ENCODE data around the gene DOK6. TPM values are rescaled to one million over a fixed set of nuclear protein-coding genes. Genes with fewer than 3 reads are reported as not detected.
A peak's percentile ranks its signal among the peaks of the same experiment; 100 is the strongest.

DOK6 gene
- total RNA-seq, 1 donor = 2.1 TPM

GRCh38 chr18:69596345-69596744, 195.7 kb downstream of the DOK6 start:
- TF ChIP-seq, protein P1, sequence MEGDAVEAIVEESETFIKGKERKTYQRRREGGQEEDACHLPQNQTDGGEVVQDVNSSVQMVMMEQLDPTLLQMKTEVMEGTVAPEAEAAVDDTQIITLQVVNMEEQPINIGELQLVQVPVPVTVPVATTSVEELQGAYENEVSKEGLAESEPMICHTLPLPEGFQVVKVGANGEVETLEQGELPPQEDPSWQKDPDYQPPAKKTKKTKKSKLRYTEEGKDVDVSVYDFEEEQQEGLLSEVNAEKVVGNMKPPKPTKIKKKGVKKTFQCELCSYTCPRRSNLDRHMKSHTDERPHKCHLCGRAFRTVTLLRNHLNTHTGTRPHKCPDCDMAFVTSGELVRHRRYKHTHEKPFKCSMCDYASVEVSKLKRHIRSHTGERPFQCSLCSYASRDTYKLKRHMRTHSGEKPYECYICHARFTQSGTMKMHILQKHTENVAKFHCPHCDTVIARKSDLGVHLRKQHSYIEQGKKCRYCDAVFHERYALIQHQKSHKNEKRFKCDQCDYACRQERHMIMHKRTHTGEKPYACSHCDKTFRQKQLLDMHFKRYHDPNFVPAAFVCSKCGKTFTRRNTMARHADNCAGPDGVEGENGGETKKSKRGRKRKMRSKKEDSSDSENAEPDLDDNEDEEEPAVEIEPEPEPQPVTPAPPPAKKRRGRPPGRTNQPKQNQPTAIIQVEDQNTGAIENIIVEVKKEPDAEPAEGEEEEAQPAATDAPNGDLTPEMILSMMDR (IDR thresholded peaks at IDR 0.05; ENCODE audit: insufficient read depth, low read length) = no peak
- DNase-seq (ENCODE audit: low read depth) = no peak

GRCh38 chr18:69597561-69597960, 196.9 kb downstream of the DOK6 start:
- DNase-seq (ENCODE audit: low read depth) = no peak
- TF ChIP-seq, protein P1 (IDR thresholded peaks at IDR 0.05; ENCODE audit: insufficient read depth, low read length) = no peak
- no peak overlapping the region for H3K4me3 ChIP-seq (ENCODE audit: low read depth, low read length)

More at GRCh38 chr18:69596345-69596744, 195.7 kb downstream of the DOK6 start:
- no peak overlapping the region for H3K4me3 ChIP-seq (ENCODE audit: low read depth, low read length)

- DNase-seq (ENCODE audit: low read depth) = no peak
- TF ChIP-seq, protein P1 (IDR thresholded peaks at IDR 0.05; ENCODE audit: insufficient read depth, low read length) = no peak
- H3K4me3 ChIP-seq (ENCODE audit: low read depth, low read length) = no peak overlapping the region
These were observed 198.7 kb downstream of the DOK6 start for GRCh38 chr18:69599377-69599776.

GRCh38 chr18:69612242-69612641, 211.6 kb downstream of the DOK6 start:
- DNase-seq (ENCODE audit: low read depth) = no peak
- TF ChIP-seq, protein P1 (IDR thresholded peaks at IDR 0.05; ENCODE audit: insufficient read depth, low read length) = no peak

DNA sequence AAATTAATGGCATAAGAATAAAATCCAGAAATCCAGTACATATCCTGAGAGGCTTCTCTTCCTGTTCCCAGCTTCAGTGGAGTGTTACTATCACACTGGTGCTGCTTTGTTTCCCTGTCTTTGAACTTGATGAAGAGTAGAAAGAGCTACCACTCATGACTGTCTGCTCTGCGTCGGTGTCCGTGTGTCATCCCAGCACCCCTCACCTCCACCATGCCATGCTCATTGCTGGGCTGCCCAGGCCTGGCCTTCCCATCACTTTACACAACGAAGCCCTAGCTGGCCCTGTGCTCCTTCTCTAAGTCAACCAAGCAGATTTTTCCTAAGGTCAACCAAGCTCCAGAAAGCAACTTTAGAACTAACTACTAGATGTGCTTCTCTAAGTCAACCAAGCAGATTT, 215.4 kb downstream of the DOK6 start:
- TF ChIP-seq, protein P1 (IDR thresholded peaks at IDR 0.05; ENCODE audit: insufficient read depth, low read length) = no peak
- DNase-seq (ENCODE audit: low read depth) = no peak
- H3K4me3 ChIP-seq (ENCODE audit: low read depth, low read length) = no peak overlapping the region

More at GRCh38 chr18:69612242-69612641, 211.6 kb downstream of the DOK6 start:
- no peak overlapping the region for H3K4me3 ChIP-seq (ENCODE audit: low read depth, low read length)

DNA sequence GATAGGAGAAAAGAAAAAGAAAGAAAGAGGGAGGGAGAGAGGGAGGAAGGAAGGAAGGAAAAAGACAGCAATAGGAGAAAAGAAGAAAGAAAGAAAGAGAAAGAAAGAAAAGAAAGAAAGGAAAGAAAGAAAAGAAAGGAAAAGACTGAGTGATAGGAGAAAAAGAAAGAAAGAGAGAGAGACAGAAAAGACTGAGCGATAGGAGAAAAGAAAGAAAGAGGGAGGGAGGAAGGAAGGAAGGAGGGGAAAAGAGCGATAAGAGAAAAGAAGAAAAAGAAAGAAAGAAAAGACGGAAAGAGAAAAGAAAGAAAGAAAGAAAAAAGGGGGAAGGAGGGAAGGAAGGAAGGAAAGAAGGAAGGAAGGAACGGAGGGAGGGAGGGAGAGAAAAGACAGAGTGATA, 216.7 kb downstream of the DOK6 start:
- DNase-seq (ENCODE audit: low read depth) = no peak
- H3K4me3 ChIP-seq (ENCODE audit: low read depth, low read length) = no peak overlapping the region
- TF ChIP-seq, protein P1 (IDR thresholded peaks at IDR 0.05; ENCODE audit: insufficient read depth, low read length) = no peak

- peak; percentile 49 for DNase-seq (ENCODE audit: low read depth)
- H3K4me3 ChIP-seq (ENCODE audit: low read depth, low read length) = no peak overlapping the region
- TF ChIP-seq, protein P1 (IDR thresholded peaks at IDR 0.05; ENCODE audit: insufficient read depth, low read length) = no peak
These were observed 217.2 kb downstream of the DOK6 start for GRCh38 chr18:69617888-69618287.

Data from fibroblast of the aortic adventitia (primary cell).